K562 (cell line): ENCODE measurements around the gene USP10. TPM values are rescaled to one million over a fixed set of nuclear protein-coding genes. Genes with fewer than 3 reads are reported as not detected.

ENCODE experiments used
- CTBP1 ChIP-seq: fragments of 450-650 bp; IDR thresholded peaks from 2 replicates; pipeline ENCODE4 v1.6.1; 2016; ENCODE audit warnings: borderline replicate concordance
- IFI16 ChIP-seq: fragments of 250-450 bp; sonication (Bioruptor Pico); IDR thresholded peaks from 2 replicates; pipeline ENCODE4 v2.1.2; 2022; ENCODE audit warnings: mild to moderate bottlenecking, inconsistent platforms
- MED1 ChIP-seq: sonication (generic); formaldehyde crosslinking; IDR thresholded peaks from 2 replicates; pipeline ENCODE4 v1.8.1; 2023; ENCODE audit warnings: missing genetic modification reagents, borderline replicate concordance
- NRF1 ChIP-seq, 2 experiments: fragments of 450-650 bp; IDR thresholded peaks in 1 of 2; conservative IDR thresholded peaks in 1 of 2; 2 replicates each; pipeline ENCODE4 v1.6.1; 2014; ENCODE audit warnings: mild to moderate bottlenecking in 2 of 2
- PURB ChIP-seq: sonication (generic); formaldehyde crosslinking; IDR thresholded peaks from 2 replicates; pipeline ENCODE4 v1.9.0; 2021; ENCODE audit warnings: low read depth, mild to moderate bottlenecking, missing genetic modification reagents
- SMC3 ChIP-seq: conservative IDR thresholded peaks from 2 replicates; pipeline ENCODE4 v1.6.1; 2011; ENCODE audit warnings: low read depth, low read length, improper control_type of control experiment; ENCODE audit not compliant: insufficient read depth
- STAT5A ChIP-seq: IDR thresholded peaks from 2 replicates; pipeline ENCODE4 v1.6.1; 2012; ENCODE audit warnings: low read length, inconsistent platforms, borderline replicate concordance
- ZNF583 ChIP-seq: fragments of 250-450 bp; sonication (Bioruptor Pico); IDR thresholded peaks from 2 replicates; pipeline ENCODE4 v1.4.0; 2020
- ZNF696 ChIP-seq: fragments of 250-450 bp; sonication (Bioruptor Pico); conservative IDR thresholded peaks from 2 replicates; pipeline ENCODE4 v1.4.0; 2020; ENCODE audit warnings: mild to moderate bottlenecking, moderate library complexity
- ZNF76 ChIP-seq: fragments of 250-450 bp; sonication (Bioruptor Pico); IDR thresholded peaks from 2 replicates; pipeline ENCODE4 v1.4.0; 2020; ENCODE audit warnings: mild to moderate bottlenecking, moderate library complexity, borderline replicate concordance
- ZNF780A ChIP-seq: fragments of 250-450 bp; sonication (Bioruptor Pico); IDR thresholded peaks from 2 replicates; pipeline ENCODE4 v1.5.0; 2021; ENCODE audit warnings: mild to moderate bottlenecking
- polyA plus RNA-seq, 8 experiments: library from polyadenylated mRNA; depleted of rRNA in 4 of 8; stranded (reverse) in 5 of 8; unstranded in 3 of 8; fragments of >200 nt; fragmentation: Nextera tagmentation in 2 of 8; fragmentation: Illumina TruSeq in 1 of 8; extraction: Ambion mirVana in 2 of 8; extraction: Trizol in 1 of 8; gene quantifications; 2 replicates each; pipeline versions ENCODE4 v1.2.1 to v1.2.3, GENCODE V29; 2011 to 2014; ENCODE audit warnings: inconsistent platforms in 1 of 8, missing spikeins in 1 of 8
- total RNA-seq, 7 experiments: library from RNA; depleted of rRNA in 6 of 7; stranded (reverse); fragments of >200 nt in 6 of 7; fragmentation: Illumina TruSeq in 2 of 7; extraction: Trizol in 2 of 7; gene quantifications; 2 replicates each; pipeline versions ENCODE4 v1.2.1 to v1.2.3, GENCODE V29; 2011 to 2021; ENCODE audit warnings: low replicate concordance in 1 of 7
- TF ChIP-seq, protein P1 (sequence below): fragments of 250-450 bp; sonication (Bioruptor Pico); IDR thresholded peaks from 2 replicates; pipeline ENCODE4 v1.8.0; 2021; ENCODE audit warnings: mild to moderate bottlenecking, moderate library complexity
- TF ChIP-seq, protein P2 (sequence below), 2 experiments: IDR thresholded peaks; 2 replicates each; pipeline ENCODE4 v1.6.1; 2011; ENCODE audit warnings: borderline replicate concordance in 1 of 2, control low read depth in 1 of 2, low read depth in 1 of 2, low read length in 1 of 2, mild to moderate bottlenecking in 1 of 2, mixed read lengths in 1 of 2, moderate library complexity in 1 of 2; ENCODE audit not compliant: insufficient read depth in 1 of 2, insufficient read length in 1 of 2, poor library complexity in 1 of 2, severe bottlenecking in 1 of 2; ENCODE audit errors: extremely low read depth in 1 of 2
- TF ChIP-seq, protein P3 (sequence below): sonication (generic); formaldehyde crosslinking; IDR thresholded peaks from 2 replicates; pipeline ENCODE4 v1.8.0; 2022; ENCODE audit warnings: missing genetic modification reagents, mild to moderate bottlenecking, borderline replicate concordance
- TF ChIP-seq, protein P4 (sequence below): fragments of 200-800 bp; sonication (Bioruptor generic); IDR thresholded peaks from 2 replicates; pipeline ENCODE4 v1.6.1; 2017; ENCODE audit warnings: missing genetic modification characterization, missing compliant biosample characterization
- TF ChIP-seq, protein P5 (sequence below): fragments of 250-450 bp; sonication (Bioruptor Pico); IDR thresholded peaks from 2 replicates; pipeline ENCODE4 v1.5.0; 2021; ENCODE audit warnings: mild to moderate bottlenecking, borderline replicate concordance
- TF ChIP-seq, protein P6 (sequence below): sonication (generic); formaldehyde crosslinking; IDR thresholded peaks from 2 replicates; pipeline ENCODE4 v1.8.1; 2023; ENCODE audit warnings: mild to moderate bottlenecking, missing genetic modification reagents

The USP10 gene
- total and polyA plus RNA-seq, 9 of the 15 experiments (the other 6 are each of a cell fraction or from before 2014, with no cell fraction given), result 61.7 to 197 (median 116) TPM

DNA sequence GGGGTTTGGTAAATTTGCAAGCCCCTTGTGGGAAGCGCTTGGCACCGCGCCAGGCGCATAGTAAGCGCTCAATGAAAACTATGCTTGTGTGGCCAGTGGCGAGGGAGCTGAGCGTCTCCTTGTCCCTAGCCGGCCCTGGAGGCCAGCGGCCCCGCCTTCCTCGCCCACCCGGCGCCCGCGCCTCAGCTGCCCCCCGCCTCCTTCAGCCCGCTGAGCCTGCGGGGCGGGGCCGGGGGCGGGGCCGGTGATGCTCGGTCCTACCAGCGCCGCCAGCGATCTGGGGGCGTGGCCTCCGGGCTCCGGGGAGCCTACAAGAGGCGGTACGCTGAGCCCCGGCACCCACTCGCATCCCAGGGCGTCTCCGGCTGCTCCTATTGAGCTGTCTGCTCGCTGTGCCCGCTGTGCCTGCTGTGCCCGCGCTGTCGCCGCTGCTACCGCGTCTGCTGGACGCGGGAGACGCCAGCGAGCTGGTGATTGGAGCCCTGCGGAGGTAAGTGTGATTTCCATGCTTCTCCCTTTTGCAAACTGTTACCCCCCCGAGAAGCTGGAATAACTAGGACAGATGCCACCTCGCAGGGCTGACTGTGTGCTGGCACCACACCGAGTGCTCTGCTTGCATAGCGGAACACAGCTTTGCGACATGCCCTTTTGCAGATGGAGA lies 120.0 kb downstream of the USP10 start, which contains the start of gene CRISPLD2 (continued):
- TF ChIP-seq IFI16 (CRISPR knock-in tag), result no peak
- peak; percentile 55 to 60; a peak in 2 of 4 replicates for TF ChIP-seq NRF1 (conservative IDR thresholded peaks at IDR 0.05 in 1 of 2, IDR thresholded peaks at IDR 0.05 in 1 of 2)
- TF ChIP-seq, protein P1, sequence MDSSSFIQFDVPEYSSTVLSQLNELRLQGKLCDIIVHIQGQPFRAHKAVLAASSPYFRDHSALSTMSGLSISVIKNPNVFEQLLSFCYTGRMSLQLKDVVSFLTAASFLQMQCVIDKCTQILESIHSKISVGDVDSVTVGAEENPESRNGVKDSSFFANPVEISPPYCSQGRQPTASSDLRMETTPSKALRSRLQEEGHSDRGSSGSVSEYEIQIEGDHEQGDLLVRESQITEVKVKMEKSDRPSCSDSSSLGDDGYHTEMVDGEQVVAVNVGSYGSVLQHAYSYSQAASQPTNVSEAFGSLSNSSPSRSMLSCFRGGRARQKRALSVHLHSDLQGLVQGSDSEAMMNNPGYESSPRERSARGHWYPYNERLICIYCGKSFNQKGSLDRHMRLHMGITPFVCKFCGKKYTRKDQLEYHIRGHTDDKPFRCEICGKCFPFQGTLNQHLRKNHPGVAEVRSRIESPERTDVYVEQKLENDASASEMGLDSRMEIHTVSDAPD (CRISPR knock-in tag), result no peak
- TF ChIP-seq, protein P2, sequence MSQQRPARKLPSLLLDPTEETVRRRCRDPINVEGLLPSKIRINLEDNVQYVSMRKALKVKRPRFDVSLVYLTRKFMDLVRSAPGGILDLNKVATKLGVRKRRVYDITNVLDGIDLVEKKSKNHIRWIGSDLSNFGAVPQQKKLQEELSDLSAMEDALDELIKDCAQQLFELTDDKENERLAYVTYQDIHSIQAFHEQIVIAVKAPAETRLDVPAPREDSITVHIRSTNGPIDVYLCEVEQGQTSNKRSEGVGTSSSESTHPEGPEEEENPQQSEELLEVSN (IDR thresholded peaks at IDR 0.05; ENCODE audit: borderline replicate concordance in 1 of 2, extremely low read depth in 1 of 2, insufficient read depth in 1 of 2, insufficient read length in 1 of 2, low read depth in 1 of 2, low read length in 1 of 2, poor library complexity in 1 of 2, severe bottlenecking in 1 of 2), result peak in 1 of 2 experiments; percentile 27
- TF ChIP-seq ZNF76 (CRISPR knock-in tag), result no peak
- TF ChIP-seq, protein P3, sequence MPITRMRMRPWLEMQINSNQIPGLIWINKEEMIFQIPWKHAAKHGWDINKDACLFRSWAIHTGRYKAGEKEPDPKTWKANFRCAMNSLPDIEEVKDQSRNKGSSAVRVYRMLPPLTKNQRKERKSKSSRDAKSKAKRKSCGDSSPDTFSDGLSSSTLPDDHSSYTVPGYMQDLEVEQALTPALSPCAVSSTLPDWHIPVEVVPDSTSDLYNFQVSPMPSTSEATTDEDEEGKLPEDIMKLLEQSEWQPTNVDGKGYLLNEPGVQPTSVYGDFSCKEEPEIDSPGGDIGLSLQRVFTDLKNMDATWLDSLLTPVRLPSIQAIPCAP (CRISPR knock-in tag), result no peak
- TF ChIP-seq, protein P4, sequence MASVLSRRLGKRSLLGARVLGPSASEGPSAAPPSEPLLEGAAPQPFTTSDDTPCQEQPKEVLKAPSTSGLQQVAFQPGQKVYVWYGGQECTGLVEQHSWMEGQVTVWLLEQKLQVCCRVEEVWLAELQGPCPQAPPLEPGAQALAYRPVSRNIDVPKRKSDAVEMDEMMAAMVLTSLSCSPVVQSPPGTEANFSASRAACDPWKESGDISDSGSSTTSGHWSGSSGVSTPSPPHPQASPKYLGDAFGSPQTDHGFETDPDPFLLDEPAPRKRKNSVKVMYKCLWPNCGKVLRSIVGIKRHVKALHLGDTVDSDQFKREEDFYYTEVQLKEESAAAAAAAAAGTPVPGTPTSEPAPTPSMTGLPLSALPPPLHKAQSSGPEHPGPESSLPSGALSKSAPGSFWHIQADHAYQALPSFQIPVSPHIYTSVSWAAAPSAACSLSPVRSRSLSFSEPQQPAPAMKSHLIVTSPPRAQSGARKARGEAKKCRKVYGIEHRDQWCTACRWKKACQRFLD (CRISPR knock-in tag), result no peak
- no peak for TF ChIP-seq ZNF780A (CRISPR knock-in tag)
- TF ChIP-seq, protein P5, sequence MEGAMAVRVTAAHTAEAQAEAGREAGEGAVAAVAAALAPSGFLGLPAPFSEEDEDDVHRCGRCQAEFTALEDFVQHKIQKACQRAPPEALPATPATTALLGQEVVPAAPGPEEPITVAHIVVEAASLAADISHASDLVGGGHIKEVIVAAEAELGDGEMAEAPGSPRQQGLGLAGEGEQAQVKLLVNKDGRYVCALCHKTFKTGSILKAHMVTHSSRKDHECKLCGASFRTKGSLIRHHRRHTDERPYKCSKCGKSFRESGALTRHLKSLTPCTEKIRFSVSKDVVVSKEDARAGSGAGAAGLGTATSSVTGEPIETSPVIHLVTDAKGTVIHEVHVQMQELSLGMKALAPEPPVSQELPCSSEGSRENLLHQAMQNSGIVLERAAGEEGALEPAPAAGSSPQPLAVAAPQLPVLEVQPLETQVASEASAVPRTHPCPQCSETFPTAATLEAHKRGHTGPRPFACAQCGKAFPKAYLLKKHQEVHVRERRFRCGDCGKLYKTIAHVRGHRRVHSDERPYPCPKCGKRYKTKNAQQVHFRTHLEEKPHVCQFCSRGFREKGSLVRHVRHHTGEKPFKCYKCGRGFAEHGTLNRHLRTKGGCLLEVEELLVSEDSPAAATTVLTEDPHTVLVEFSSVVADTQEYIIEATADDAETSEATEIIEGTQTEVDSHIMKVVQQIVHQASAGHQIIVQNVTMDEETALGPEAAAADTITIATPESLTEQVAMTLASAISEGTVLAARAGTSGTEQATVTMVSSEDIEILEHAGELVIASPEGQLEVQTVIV (CRISPR knock-in tag), result no peak
- no peak for TF ChIP-seq ZNF696
- no peak for TF ChIP-seq MED1 (CRISPR knock-in tag)
- no peak for TF ChIP-seq STAT5A
- TF ChIP-seq CTBP1, result 0 out of 2 replicates have a peak, but pooled peaks have one; percentile 10
- no peak for TF ChIP-seq SMC3
- no peak for TF ChIP-seq ZNF583 (CRISPR knock-in tag)
- TF ChIP-seq, protein P6, sequence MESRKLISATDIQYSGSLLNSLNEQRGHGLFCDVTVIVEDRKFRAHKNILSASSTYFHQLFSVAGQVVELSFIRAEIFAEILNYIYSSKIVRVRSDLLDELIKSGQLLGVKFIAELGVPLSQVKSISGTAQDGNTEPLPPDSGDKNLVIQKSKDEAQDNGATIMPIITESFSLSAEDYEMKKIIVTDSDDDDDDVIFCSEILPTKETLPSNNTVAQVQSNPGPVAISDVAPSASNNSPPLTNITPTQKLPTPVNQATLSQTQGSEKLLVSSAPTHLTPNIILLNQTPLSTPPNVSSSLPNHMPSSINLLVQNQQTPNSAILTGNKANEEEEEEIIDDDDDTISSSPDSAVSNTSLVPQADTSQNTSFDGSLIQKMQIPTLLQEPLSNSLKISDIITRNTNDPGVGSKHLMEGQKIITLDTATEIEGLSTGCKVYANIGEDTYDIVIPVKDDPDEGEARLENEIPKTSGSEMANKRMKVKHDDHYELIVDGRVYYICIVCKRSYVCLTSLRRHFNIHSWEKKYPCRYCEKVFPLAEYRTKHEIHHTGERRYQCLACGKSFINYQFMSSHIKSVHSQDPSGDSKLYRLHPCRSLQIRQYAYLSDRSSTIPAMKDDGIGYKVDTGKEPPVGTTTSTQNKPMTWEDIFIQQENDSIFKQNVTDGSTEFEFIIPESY (CRISPR knock-in tag), result no peak
- no peak for TF ChIP-seq PURB (CRISPR knock-in tag)
